HG03097 (cell line): Measurements from ENCODE around the gene NRP2.

ENCODE experiments used
- ATAC-seq: cut with Tn5 transposase; IDR thresholded peaks from one replicate; pipeline ENCODE4 v1.9.1; 2021; ENCODE audit not compliant: unreplicated experiment, low FRiP score

Gene NRP2

DNA sequence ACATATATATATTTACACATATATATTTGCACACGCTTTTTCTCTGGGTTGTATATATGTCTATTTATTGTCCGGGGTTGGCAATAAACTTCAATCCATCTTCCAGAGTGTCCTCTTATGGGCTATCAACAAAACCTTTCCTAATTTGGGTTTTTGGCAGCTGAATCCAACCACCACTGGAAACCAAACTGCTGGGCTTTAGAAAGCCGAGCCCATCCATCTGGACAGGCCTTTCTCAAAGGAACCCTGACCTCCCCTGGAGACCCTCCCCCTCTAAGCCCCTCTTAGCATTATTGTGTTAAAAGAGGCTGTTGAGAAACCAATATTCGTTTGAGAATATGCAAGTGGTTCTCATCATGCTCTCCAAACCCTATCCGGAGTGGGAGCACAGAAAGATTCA, 153.6 kb downstream of the NRP2 start:
- ATAC-seq: no peak

DNA sequence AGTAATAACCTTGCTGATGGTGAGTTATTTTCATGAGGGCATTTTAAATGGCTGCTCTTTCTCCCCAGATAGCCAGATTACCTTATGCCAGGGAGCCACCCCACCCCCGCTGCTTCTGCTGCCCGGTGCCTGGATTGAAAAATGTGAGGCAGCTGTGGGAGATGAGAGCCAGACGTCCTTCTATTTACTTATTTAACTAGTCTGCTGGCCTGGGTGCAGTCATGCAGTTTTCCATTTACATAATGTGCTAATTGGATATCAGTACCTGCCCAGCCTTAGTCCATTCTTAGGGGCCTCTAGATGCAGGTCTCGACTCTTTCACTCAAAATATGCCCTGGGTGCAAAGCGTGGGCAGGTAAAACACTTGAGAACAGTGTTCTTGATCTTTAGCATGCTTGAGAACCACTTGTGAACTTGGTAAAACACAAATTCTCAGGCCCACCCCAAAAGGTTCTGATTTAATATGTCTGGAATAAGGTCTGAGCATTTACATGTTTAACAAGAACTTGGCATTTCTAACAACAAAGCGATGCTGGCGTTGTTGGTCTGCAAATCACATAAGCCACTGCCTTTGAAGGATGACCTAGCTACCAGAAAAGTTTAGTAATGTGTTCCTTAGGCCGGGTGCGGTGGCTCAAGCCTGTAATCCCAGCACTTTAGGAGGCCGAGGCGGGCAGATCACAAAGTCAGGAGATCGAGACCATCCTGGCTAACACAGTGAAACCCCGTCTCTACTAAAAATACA, 154.3 kb downstream of the NRP2 start:
- ATAC-seq: no peak

- ATAC-seq: no peak
These were observed 155.4 kb downstream of the NRP2 start for GRCh38 chr2:205837663-205838062.

GRCh38 chr2:205845446-205845845, 163.1 kb downstream of the NRP2 start:
- ATAC-seq: no peak
